Left ventricle myocardium superior (tissue), 1 donor: ENCODE results near the gene BAZ2A. TPM values are rescaled to one million over a fixed set of nuclear protein-coding genes. Genes with fewer than 3 reads are reported as not detected.
"Not testable (repeated sequence)": the region's sequence is repeated elsewhere in the genome, so short reads cannot be mapped to it uniquely, and the experiment has no call there.

Experiments used
- ATAC-seq: fragments of 200-7000 bp; cut with Tn5 transposase; one replicate; pipeline ENCODE4 v1.9.1; 2020; ENCODE audit warnings: mild to moderate bottlenecking, moderate library complexity
- DNase-seq: peaks from one replicate; pipeline ENCODE4 v3.0.0-alpha.2; 2020
- intact Hi-C: fragments of 100-400 bp; cut with micrococcal nuclease; formaldehyde crosslinking; loops from one replicate; pipeline ENCODE4 v1.11.0; 2022
- total RNA-seq: library from RNA; stranded (reverse); fragmentation: NEBNext Ultra II Directional; extraction: Animal tissue kit (Norgen Biotek cat#: 25700); gene quantifications from one replicate; pipeline ENCODE4 v1.2.1, GENCODE V29; 2021
- donor health status: DM: no; HTN: yes; CAD: no; lungs with severe emphysema.

The BAZ2A gene
- total RNA-seq, 1 donor from 2014 or later, result 34.7 TPM

DNA sequence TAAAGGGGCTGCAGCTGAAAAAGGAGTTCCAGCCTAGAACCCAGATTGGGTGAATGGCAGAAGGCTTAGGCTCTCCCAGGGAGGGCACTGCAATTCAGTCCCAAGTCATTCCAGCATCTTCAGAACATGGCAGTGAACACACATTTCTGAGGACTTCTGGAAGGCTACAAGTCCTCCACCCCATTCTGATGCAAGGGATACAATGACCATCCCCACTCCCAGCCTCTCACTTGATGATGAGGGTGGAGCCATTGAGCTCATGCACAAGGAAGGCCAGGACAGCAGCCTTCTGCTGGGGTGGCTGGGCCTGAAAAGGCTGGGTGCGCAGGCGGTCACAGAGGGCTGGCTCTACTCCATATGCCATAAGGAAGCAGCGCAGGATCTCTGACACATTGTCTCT, 25.8 kb downstream of the BAZ2A start:
- ATAC-seq (no peak), DNase-seq (no peak)
- intact Hi-C loops, result no loop called here

DNA sequence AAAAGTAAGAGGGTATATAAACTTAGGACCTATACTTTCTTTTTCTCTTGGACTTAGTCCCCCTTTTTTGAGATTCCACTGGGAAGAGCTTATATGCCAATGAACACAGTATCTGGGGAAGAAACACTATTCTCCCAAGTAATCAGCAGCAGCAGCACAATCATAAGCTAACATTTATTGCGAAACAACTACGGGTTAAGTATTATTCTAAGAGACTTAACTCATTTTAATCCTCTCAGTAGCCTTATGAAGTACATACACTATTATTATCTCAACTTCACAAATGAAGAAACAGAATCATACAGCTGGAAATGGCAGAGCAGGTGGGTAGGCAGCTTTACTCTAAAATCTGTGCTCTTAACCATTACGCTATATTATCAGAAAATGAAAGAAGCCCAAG, 27.9 kb downstream of the BAZ2A start:
- DNase-seq (no peak), ATAC-seq (no peak)
- intact Hi-C loops, result no loop called here

DNA sequence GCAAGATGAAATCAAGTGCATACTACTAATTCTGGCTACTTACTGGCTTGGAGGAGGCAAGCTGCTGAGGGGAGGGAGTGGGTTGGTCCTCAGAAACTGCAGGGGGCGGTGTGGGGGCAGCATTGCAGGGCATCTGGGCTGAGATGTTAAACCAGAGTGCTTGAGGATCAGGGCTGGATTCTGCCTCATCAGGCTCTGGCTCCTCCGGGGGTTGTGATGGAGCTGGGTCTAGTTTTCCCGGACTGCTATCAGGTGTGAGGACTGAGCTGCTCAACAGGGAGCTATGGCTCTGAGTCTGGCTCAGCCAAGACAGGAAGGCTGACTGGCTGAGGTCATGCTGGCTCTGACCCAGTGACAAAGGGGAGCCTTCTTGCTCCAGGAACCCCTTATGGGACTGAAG, 28.6 kb downstream of the BAZ2A start:
- intact Hi-C loops, result no loop called here
- DNase-seq (peak; percentile 45), ATAC-seq (peak; percentile 81)

DNA sequence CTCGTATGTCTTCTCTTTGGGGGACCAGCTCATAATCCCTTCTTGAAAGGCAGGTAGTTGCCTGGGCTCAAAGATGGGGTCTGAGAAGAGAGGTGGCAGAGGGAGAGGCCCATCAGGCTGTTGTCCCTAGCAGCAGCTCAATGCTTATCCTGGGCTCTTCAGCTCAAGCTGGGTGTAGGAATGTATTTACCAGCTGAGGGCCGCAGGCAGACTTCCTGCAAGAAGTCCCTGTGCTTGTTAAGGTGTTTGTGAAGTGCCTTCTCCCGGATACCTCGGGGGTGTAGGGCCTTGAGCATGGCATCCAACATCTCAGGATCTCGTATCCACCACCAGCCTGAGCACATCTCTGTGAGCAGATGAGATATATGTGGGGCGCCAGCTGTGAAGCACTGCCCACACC, 29.4 kb downstream of the BAZ2A start:
- no peak for DNase-seq
- intact Hi-C loops, result no loop called here

DNA sequence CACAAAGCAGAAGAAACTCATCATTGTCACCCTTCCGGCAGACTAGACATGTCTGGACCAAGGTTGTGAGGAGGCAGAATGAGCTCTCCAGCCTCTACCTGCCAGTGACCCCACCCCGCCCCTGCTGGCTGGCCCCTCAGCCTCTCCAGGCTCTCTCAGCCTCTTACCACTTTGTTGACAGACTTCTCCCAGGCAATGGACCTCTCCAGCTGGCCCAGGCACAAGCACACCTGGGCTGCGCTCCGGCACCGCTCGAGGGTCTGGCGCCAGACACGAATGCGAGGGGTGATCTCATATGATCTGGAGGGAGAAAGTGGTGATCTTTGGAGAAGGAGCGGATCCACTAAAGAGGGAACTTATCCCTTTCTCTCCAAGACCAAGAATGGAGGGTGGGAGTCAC, 30.3 kb downstream of the BAZ2A start:
- intact Hi-C loops, result no loop called here
- ATAC-seq, result no peak

More for the DNA sequence above, 29.4 kb downstream of the BAZ2A start:
- ATAC-seq, result peak; percentile 4

DNA sequence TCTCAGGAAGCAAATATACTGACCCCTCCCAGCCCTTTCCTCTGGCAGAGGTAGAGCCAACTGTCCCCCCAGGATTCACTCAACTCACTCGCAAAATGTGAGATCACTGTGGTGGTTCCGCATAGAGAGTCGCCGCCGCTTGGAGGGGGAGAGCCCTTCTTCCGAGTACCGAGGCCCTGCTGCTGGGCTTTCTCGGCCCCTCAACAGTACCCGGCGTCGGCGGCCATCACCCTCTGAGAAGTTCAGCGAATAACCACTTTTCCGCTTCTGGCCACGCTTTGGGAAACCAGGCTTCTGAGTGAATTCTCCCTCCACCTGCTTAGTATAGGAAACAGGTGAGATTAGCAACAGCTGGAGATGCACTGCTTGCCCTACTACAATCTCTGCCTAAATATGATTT, 31.1 kb downstream of the BAZ2A start:
- ATAC-seq, result no peak
- intact Hi-C loops, result no loop called here
- no peak for DNase-seq

More for the DNA sequence above, 30.3 kb downstream of the BAZ2A start:
- DNase-seq, result no peak

DNA sequence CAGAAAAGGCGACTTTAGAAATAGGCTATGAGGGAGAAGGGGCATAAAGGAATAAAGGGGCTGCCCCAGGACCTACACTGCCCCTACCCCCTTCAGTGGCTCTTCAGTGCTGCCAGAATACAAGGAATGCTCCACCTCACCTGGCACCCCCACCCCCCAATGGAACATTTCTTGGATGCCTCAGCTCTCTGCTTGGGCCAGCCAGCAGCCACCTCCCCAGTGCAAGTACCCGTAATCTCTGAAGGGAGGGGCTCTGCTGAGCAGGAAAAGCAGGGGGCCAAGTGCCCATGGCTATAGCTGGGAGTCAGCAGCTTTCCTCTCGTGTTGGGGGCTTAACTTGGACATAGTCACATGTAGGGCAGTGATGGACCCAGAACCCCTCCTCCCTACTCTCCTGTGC, 33.3 kb downstream of the BAZ2A start:
- intact Hi-C loops, result no loop called here
- ATAC-seq (no peak), DNase-seq (no peak)

DNA sequence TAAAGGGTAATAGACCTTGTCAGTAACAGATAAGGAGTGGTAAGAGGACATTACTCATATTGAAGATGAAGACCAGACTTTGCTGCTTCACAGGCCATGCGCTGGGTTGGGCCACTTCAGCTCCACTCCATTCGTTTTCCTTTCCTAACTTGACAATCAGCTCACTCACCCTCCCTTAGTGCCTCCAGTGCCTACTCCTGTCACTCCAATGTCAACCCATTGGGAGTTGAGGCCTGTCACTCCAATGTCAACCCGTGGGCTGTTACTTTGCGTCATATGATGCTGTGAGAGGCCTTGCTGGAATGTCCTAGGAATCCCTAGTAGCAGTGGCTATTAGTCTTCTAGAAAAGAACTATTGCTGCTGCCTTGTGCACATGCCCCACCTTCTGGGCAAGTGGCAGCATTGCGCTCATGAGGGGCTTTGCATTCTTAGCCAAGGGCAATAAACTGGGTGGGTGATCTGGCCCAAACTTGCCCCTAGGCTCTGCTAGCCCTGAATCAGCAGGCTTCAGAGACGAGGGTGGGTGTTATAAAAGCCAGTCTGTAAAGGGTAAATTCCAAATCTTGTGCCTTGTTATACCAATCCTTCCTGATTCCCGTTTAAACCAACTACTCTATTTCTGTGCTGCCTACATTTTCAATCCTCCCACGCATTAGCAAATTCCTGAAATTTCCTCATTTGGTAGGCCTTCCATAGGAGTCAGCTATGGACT, 36.1 kb downstream of the BAZ2A start:
- ATAC-seq, result peak; percentile 61
- peak; percentile 50 for DNase-seq
- intact Hi-C loops, result no loop called here

DNA sequence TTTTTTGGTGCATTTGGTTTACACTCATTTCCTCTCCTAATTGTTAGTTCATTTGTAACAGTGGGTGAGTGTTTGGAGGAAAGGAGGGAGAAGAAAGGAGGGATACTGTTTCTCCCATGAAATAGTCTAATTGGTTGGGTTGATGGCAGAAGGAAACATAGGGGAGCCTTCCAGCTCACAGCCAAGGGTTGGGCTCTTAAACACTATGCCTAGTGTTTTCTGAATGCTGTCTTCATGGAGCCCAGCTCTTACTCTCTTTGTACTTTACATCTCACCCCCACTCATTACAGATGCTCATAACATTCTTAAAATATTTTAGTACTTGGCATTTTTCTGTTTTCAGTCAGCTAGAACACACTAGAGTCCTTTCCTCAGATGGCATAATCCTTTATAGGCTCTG, 38.2 kb downstream of the BAZ2A start:
- ATAC-seq (no peak), DNase-seq (no peak)
- intact Hi-C loops, result no loop called here

DNA sequence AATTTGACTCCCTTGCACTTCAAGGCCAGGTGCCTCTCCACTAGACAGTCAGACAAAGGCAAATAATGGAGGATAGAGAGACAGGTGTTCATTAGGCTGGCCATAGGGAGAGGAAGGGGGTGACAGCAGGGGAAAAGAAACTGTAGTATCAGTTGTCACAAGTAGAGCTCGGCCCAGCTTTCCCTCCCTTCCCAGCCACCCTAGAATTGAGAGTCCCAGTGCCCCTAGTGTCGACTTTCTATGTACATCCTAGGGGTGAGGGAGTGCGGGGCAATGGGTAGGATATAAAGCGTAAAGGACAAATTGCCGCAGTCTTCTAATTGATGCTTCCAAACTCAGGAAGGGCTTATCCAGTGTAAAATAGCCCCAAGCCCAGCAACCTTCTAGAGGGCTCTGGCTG, 39.0 kb downstream of the BAZ2A start:
- DNase-seq (no peak), ATAC-seq (no peak)
- intact Hi-C loops, result no loop called here

DNA sequence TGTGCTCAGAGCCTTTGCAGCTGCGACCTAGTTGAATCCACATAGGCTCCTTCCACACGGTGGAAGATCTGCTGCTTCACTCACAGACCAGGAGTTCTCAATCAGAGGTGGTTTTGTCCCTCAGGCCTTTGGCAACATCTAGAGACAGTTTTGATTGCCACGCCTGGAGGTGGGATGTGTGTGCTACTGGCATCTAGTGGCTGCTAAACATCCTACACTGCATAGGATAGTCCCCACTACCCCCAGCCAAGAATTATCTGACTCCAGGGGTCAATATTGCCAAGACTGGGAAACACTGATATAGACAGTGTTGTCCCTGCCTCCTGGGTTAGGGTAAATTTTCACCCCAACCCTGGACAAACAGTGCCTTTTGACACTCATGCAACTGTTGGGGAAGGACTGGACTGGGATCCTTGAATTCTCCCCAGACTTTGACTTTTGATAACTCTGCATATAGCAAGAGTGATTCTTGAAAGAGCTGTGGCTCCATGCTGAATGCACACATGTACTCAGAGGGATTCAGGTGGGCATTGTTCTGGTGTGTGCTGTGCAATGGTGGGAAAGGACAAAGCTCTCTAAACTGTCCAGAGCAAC, 39.8 kb downstream of the BAZ2A start:
- intact Hi-C loops, result no loop called here
- peak; percentile 19 for ATAC-seq
- DNase-seq, result no peak

DNA sequence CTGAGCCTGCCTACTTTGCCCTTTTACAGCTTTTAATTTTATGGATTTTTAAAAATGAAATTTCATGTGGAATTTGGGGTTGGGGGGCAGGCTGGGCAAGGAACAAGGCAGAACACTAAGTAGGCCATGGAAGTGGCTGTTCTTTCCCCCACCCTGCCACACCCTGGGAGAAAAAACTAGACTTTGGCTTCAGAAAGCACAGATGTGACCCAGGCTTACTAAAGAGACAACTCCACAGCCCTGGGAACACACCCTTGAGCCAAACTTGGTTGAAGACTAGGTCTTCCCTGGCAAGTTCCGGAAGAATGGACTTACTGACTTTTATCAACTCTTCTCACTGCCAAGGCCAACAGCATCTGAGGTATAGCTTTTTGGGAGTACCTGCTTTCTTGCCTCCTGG, 40.3 kb downstream of the BAZ2A start:
- ATAC-seq, result no peak
- no peak for DNase-seq
- intact Hi-C loops, result no loop called here

DNA sequence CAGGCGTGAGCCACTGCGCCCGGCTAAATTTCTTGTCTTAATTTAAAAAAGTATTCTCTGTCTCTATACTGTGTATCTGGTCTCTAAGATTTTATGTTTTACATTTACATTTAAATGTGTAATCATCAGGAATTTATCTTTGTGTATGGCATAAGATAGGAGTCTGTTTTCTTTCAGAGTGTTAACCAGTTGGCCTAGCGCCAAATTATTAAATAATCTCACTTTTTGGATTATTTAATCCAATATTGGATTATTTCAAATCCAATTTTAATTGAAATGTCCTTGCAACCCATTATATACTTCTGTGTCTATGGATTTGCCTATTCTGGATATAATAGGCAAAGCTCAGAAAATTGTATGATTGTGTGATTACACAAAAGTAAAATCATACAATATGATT, 45.0 kb downstream of the BAZ2A start:
- no peak for ATAC-seq
- intact Hi-C loops, result no loop called here
- no peak for DNase-seq

DNA sequence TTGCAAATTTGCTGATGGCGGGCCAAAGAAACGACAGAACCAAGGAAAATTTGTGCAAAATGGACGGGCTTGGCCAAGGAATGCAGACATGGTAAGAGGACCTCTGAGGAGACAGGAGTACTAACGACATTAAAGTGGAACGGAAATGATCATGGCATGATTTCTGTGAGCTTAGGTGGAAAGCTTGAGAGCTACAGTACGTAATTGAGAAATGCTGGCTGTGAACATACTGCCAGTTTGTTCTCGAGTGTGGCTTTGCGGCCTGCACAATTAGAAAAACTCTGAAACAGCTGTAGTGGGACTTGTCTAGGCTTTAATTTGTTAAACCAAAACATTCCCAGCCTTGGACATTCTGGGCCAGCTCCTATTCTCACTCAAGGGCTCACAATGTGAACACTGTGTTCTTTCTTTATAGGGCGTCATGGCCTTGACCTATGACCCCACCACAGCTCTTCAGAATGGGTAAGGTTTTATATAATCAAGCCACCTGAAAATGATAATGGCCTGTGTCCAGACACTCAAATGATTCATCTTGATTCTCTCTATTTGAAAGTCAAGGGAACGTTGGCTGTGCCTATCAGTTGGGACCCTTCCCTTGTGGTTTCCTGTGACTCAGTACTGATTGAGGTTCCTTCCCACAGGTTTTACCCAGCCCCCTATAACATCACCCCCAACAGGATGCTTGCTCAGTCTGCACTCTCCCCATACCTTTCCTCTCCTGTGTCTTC, 48.5 kb downstream of the BAZ2A start:
- DNase-seq, result no peak
- ATAC-seq, result no peak
- intact Hi-C loops, result no loop called here

DNA sequence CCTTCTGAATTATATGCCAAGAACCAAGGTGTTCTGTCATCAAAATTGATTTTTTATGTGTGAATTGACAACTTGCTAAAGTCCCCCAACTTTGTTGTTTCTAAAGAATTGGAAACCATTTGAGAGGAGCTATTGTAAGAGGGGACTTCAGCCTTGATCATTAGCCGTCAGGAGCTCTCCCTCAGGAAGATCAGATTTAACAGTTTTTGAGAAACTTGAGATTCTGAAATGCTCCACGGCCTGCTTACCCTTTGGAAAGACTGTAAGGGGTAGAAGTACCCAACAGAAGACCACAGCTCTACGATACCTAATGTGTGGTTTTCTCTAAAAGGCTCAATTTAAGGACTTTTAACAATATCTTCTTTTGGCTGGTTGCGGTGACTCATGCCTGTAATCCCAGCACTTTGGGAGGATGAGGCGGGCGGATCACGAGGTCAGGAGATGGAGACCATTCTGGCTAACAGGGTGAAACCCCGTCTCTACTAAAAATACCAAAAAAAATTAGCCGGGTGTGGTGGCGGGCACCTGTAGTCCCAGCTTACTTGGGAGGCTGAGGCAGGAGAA, 51.1 kb downstream of the BAZ2A start:
- intact Hi-C loops, result no loop called here
- ATAC-seq (no peak), DNase-seq (no peak)

DNA sequence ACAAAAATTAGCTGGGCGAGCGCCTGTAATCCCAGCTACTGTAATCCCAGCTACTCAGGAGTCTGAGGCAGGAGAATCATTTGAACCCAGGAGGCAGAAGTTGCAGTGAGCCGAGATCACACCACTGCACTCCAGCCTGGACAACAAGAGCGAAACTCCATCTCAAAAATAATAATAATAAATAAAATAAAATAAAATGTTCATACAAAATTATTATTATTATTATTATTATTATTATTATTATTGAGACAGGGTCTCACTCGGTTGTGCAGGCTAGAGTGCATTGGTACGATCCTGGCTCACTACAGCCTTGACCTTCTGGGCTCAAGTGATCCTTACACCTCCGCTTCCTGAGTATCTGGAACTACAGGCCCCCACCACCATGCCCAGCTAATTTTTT, 52.9 kb downstream of the BAZ2A start:
- ATAC-seq, DNase-seq, intact Hi-C loops: not testable (repeated sequence)

DNA sequence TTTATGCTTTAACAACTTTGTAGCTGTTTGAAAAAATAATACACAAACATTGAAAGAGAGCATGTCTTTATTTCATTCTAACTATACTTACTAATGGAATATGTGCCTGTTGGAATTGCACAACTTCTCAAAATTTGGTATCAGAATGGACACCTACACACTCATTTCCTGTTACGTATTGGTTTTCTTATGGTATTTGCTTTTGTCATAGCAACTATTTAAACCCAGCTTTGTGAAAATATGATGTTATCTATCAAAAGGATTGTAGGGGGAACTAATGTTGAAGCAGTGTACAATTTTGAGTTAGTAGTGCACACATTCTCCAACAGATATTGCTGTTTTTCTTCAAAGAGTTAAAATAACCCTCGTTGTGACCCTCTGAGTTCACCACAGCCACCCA, 55.9 kb downstream of the BAZ2A start:
- intact Hi-C loops, result no loop called here

DNA sequence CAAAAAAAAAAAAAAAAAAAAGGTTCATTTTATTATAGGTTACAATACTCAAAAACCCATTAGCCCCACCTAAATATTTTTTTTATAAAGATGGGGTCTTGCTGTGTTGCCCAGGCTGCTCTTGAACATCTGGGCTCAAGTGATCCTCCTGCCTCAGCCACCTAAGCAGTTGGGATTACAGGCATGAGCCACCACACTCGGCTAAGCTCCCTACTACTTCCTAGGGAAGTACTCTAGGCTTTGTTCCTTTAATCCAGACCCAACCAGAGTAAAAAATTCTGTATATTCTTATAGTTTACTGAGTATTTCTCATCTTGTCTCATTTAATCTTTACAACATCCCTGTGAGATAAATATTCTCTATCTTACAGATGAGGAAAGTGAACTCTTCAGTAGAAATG, 57.8 kb downstream of the BAZ2A start:
- DNase-seq, result no peak
- no peak for ATAC-seq
- intact Hi-C loops, result no loop called here

More for the DNA sequence above, 55.9 kb downstream of the BAZ2A start:
- ATAC-seq, result no peak
- no peak for DNase-seq

DNA sequence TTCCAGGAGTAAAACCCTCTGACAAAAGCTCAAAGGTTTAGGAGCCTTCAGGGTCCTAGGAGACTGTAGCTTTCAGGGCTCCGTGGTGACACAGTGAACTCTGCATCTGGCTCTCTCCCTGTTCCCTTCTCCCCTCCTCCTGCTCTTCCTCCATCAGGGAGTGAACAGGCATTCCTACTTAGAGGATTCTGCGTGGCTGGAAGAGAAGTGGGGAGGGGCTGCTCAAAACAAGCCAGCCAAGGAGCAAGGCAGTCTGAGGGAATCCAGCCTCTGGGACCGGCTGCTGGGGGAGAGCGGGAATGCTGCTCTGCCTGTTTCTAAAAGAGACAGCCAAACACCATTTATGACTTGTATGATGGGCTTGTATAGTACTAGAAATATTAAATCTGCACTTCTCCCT, 59.0 kb downstream of the BAZ2A start:
- DNase-seq (no peak), ATAC-seq (peak; percentile 44)
- intact Hi-C loops, result no loop called here

DNA sequence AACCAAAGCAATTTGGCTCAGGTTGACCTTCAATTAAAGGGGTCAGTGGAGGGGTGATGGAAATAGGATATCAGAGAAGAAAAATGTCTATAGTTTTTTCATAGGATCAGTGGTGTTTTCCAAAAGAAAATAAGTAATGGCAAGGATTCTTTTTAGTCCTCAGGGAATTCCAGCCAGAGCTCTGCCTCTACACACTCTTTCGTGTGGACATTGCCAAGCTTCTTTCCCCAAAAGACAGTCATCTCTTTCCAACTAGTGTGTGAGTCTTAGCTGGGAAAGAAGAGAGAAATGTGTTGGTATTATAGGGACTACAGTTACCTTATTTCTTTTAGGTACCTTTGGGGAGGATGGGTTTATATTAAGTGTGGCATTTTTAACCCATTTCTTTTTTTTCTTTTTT, 62.0 kb downstream of the BAZ2A start:
- DNase-seq (no peak), ATAC-seq (no peak)
- intact Hi-C loops, result loop anchor here (5.0 kb wide), 1 partner anchor 51 kb away; no protein-coding TSS in a partner anchor
